SJCRH30 (cell line): ENCODE results near the gene BLOC1S3. TPM values are rescaled to one million over a fixed set of nuclear protein-coding genes. Genes with fewer than 3 reads are reported as not detected.

Experiments
- DNase-seq, 2 experiments: peaks; one replicate each; pipeline ENCODE4 v3.0.0-alpha.2; 2015 to 2020
- H3K27ac ChIP-seq: fragments of 250-450 bp; sonication (Bioruptor Pico); 2 replicates; pipeline ENCODE4 v1.5.1; 2020; ENCODE audit warnings: mild to moderate bottlenecking, moderate library complexity
- H3K27me3 ChIP-seq: fragments of 250-450 bp; sonication (Bioruptor Pico); 2 replicates; pipeline ENCODE4 v1.5.1; 2020; ENCODE audit warnings: mild to moderate bottlenecking, moderate library complexity
- H3K36me3 ChIP-seq: fragments of 250-450 bp; sonication (Bioruptor Pico); 2 replicates; pipeline ENCODE4 v1.5.1; 2020; ENCODE audit warnings: mild to moderate bottlenecking, moderate library complexity
- H3K4me1 ChIP-seq: fragments of 250-450 bp; sonication (Bioruptor Pico); 2 replicates; pipeline ENCODE4 v1.5.1; 2020; ENCODE audit warnings: mild to moderate bottlenecking, moderate library complexity
- H3K4me3 ChIP-seq: fragments of 250-450 bp; sonication (Bioruptor Pico); 2 replicates; pipeline ENCODE4 v1.5.1; 2020; ENCODE audit warnings: mild to moderate bottlenecking, moderate library complexity
- H3K9me3 ChIP-seq: fragments of 250-450 bp; sonication (Bioruptor Pico); replicated peaks from 2 replicates; pipeline ENCODE4 v1.5.1; 2020; ENCODE audit warnings: mild to moderate bottlenecking, moderate library complexity
- total RNA-seq: library from RNA; depleted of rRNA; stranded (reverse); fragments of >200 nt; shearing (Covaris generic); gene quantifications from 2 replicates; pipeline ENCODE4 v1.2.3, GENCODE V29; 2014

The BLOC1S3 gene
- total RNA-seq, 1 experiment from 2014 or later = 2.1 TPM

GRCh38 chr19:45164577-45165335 lies 13.8 kb upstream of the BLOC1S3 start:
- Histone ChIP-seq H3K4me3 (no peak overlapping the region), H3K9me3 (no peaks in the 10 kb centered on the region), H3K27me3 (peaks cover 19% of the 10 kb centered on the region), H3K27ac (no peak overlapping the region), H3K36me3 (no peaks in the 10 kb centered on the region), H3K4me1 (peaks cover 13% of the 10 kb centered on the region; the same call in 1 of the 2 replicates)
- DNase-seq = peak; percentile 81 to 85

- Histone ChIP-seq H3K36me3 (no peaks in the 10 kb centered on the region), H3K27me3 (peaks cover 6% of the 10 kb centered on the region; the same call in 1 of the 2 replicates), H3K27ac (no peak overlapping the region), H3K4me3 (no peak overlapping the region), H3K4me1 (peaks cover 13% of the 10 kb centered on the region; the same call in 1 of the 2 replicates), H3K9me3 (no peaks in the 10 kb centered on the region)
- peak; percentile 46 to 58 for DNase-seq
Measured at GRCh38 chr19:45166723-45167252, 11.8 kb upstream of the BLOC1S3 start.

- peaks cover 13% of the 10 kb centered on the region; the same call in 1 of the 2 replicates for H3K4me1 ChIP-seq
- H3K36me3 ChIP-seq = no peaks in the 10 kb centered on the region
- no peak for DNase-seq
- no peak overlapping the region for H3K4me3 ChIP-seq
- H3K27me3 ChIP-seq = no peaks in the 10 kb centered on the region
- no peak overlapping the region for H3K27ac ChIP-seq
- H3K9me3 ChIP-seq = no peaks in the 10 kb centered on the region
Measured at GRCh38 chr19:45168767-45169351, 9.7 kb upstream of the BLOC1S3 start.

DNA sequence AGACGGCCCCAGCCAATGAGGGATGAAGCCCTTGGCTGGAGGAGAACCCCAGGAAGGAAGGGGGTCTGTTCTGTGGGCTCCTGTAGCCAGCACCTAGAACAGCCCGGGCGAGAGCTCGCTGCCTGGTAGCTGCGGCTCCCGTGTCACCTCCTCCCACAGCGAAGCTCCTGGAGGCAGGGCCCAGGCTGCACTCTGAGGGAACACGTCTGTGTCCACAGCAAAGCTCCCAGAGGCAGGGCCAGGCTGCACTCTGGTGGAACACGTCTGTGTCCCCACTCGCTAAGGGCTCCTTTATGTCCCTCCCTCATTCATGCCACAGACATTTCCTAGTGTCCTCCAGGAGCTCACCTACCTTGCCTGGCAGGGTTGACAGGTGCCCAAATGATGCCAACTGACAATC lies 9.0 kb upstream of the BLOC1S3 start:
- H3K27me3 ChIP-seq = no peaks in the 10 kb centered on the region
- no peak overlapping the region for H3K27ac ChIP-seq
- H3K4me1 ChIP-seq = peaks cover 13% of the 10 kb centered on the region; the same call in 1 of the 2 replicates
- no peaks in the 10 kb centered on the region for H3K36me3 ChIP-seq
- no peak overlapping the region for H3K4me3 ChIP-seq
- H3K9me3 ChIP-seq = no peaks in the 10 kb centered on the region
- no peak for DNase-seq

- no peak overlapping the region for H3K4me3 ChIP-seq
- DNase-seq = no peak
- no peak overlapping the region for H3K27ac ChIP-seq
- no peaks in the 10 kb centered on the region for H3K27me3 ChIP-seq
- H3K36me3 ChIP-seq = no peaks in the 10 kb centered on the region
- H3K4me1 ChIP-seq = peaks cover 9% of the 10 kb centered on the region; the same call in 1 of the 2 replicates
- no peaks in the 10 kb centered on the region for H3K9me3 ChIP-seq
Measured at GRCh38 chr19:45170146-45171106, 8.2 kb upstream of the BLOC1S3 start.

DNA sequence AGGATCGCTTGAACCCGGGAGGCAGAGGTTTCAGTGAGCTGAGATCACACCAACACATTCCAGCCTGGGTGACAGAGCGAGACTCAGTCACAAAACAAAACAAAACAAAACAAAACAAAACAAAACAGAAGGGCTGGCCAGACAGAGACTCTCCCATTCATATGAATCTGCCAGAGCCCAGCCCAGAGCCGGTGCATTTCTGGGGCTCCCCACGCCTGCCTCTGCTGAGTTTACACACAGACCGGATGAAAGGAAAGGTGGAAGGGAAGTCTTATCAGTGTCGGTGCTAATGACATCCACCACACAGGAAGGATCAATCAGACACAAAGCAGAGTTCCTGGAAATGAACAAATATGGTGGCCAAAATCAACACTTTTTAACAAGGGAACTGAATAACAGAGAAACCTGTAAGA lies 7.4 kb upstream of the BLOC1S3 start:
- Histone ChIP-seq H3K4me1 (peaks cover 9% of the 10 kb centered on the region; the same call in 1 of the 2 replicates), H3K4me3 (no peak overlapping the region), H3K27me3 (no peaks in the 10 kb centered on the region), H3K36me3 (no peaks in the 10 kb centered on the region), H3K9me3 (no peaks in the 10 kb centered on the region), H3K27ac (no peak overlapping the region)
- DNase-seq = no peak

DNA sequence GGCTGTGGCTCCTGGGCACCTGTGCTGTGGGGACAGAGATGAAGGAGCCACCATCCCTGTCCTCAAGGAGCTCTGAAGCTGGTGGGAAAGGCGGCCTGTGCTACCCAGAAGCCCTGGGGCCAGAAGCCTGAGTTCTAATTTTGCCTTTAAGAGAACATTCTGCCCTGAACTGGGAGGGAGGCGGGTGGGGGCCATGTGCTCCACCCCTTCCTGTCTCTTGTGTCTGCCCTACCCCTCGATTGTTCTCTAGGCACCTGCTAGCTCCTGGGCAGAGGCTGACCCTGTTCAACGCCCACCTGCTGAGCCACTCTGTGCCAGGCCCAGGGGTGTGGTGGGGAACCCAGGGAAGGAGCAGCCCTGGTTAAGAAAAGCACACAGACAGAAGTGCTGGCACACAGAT lies 6.4 kb upstream of the BLOC1S3 start:
- Histone ChIP-seq H3K4me3 (no peak overlapping the region), H3K27me3 (no peaks in the 10 kb centered on the region), H3K27ac (no peak overlapping the region), H3K4me1 (peaks cover 2% of the 10 kb centered on the region; the same call in 1 of the 2 replicates), H3K9me3 (no peaks in the 10 kb centered on the region), H3K36me3 (no peaks in the 10 kb centered on the region)
- no peak for DNase-seq

DNA sequence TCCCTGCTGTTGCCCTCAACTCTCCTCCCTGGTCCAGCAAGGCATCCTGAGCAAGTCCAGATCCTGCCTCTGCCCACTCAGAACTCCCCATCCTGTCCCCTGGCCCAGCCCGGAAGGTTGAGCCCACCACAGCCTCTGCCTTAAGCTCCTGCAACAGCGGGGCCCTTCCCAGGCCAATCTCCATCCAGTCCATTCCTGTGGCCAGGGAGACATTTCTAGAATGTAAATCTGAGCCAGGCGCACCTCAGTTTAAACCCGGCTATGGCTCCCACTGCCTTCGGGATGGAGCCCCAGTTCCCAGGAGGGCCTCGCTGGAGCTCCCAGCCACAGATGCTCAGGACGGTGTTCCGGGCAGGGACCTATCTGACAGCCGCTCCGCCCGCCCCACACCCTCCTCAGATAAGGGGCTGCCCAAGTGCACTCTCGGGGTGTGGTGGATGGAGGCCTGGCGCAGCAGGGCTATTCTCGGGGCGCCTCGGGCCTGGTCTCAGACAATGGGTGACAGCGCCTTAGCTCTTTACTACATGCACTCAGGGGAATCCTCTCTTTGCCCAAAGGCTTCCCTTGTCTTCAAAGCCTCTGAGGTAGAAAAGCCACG lies 5.9 kb upstream of the BLOC1S3 start:
- H3K4me1 ChIP-seq = no peaks in the 10 kb centered on the region
- H3K9me3 ChIP-seq = no peaks in the 10 kb centered on the region
- no peak overlapping the region for H3K27ac ChIP-seq
- no peak for DNase-seq
- H3K36me3 ChIP-seq = no peaks in the 10 kb centered on the region
- H3K4me3 ChIP-seq = no peak overlapping the region
- H3K27me3 ChIP-seq = no peaks in the 10 kb centered on the region

GRCh38 chr19:45173816-45174215 lies 4.8 kb upstream of the BLOC1S3 start:
- no peak overlapping the region for H3K4me3 ChIP-seq
- H3K27ac ChIP-seq = no peak overlapping the region
- H3K4me1 ChIP-seq = no peaks in the 10 kb centered on the region
- H3K36me3 ChIP-seq = no peaks in the 10 kb centered on the region
- no peaks in the 10 kb centered on the region for H3K9me3 ChIP-seq
- peak; percentile 55 to 70 for DNase-seq
- no peaks in the 10 kb centered on the region for H3K27me3 ChIP-seq

DNA sequence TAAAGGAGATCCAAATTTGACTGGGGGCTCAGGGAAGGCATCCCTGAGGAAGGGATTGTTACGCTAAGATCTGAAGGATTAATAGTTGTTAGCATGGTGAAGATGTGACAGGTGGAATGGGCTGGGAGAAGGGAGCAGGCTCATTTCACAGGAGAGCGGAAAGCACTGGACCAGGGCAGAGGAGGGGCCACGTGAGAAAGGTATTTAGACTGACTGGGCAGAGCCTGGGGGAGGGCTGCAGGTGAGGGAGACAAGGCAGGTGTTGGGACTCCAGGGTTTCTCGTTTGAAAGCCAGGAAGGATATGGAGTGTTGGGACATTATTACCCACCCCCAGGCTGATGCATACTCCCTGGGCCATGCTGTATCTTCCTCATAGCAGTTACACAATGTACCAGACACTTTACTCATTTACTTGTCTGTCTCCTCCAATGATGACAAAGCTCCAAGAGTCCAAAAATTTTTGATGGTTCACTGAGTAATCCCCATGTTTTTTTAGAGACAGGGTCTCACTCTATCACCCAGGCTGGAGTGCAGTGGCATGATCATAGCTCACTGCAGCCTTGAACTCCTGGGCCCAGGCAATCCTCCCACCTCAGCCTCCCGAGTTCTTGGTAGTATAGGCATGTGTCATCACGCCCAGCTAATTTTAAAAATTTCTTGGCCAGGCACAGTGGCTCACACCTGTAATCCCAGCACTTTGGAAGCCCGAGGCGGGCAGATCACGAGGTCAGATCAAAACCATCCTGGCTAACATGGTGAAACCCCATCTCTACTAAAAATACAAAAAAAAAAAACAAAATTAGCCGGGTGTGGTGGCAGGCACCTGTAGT lies 2.9 kb upstream of the BLOC1S3 start:
- Histone ChIP-seq H3K36me3 (no peaks in the 10 kb centered on the region), H3K27me3 (no peaks in the 10 kb centered on the region), H3K27ac (no peak overlapping the region), H3K4me1 (no peaks in the 10 kb centered on the region), H3K4me3 (no peak overlapping the region), H3K9me3 (no peaks in the 10 kb centered on the region)
- DNase-seq = no peak

DNA sequence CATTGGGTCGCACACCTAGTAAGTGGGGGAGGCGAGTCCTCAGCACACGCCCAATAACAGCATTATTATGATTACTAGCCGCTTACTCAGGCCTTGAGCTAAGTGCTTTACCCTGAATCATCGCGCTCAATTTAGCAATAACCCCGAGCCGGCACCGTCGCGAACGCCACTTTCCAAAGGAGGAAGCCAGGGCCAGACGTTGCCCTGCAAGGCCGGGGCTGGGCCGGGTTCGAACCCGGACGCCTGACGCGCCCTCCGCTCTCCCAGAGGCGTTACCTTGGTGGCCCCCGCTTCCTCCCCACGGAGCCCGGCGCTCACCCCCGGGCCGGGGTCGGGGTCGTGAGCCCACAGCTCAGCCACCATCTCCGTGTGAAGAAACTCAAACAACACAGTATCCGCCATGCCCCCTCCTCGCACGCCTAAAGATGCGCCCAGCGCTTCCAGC lies 745 bp upstream of the BLOC1S3 start, which contains the start of gene TRAPPC6A:
TSS of gene TRAPPC6A (minus strand) at position 421 of the 445 bp plus-strand sequence. CDS start at position 402, 19 bp downstream.
- Histone ChIP-seq H3K4me1 (no peaks in the 10 kb centered on the region), H3K36me3 (no peaks in the 10 kb centered on the region), H3K9me3 (no peaks in the 10 kb centered on the region), H3K4me3 (peak within 1 kb of the TSS; percentile 77), H3K27me3 (no peaks in the 10 kb centered on the region), H3K27ac (peak within 1 kb of the TSS; percentile 37)
- DNase-seq = peak in 1 of 2 experiments; percentile 36

DNA sequence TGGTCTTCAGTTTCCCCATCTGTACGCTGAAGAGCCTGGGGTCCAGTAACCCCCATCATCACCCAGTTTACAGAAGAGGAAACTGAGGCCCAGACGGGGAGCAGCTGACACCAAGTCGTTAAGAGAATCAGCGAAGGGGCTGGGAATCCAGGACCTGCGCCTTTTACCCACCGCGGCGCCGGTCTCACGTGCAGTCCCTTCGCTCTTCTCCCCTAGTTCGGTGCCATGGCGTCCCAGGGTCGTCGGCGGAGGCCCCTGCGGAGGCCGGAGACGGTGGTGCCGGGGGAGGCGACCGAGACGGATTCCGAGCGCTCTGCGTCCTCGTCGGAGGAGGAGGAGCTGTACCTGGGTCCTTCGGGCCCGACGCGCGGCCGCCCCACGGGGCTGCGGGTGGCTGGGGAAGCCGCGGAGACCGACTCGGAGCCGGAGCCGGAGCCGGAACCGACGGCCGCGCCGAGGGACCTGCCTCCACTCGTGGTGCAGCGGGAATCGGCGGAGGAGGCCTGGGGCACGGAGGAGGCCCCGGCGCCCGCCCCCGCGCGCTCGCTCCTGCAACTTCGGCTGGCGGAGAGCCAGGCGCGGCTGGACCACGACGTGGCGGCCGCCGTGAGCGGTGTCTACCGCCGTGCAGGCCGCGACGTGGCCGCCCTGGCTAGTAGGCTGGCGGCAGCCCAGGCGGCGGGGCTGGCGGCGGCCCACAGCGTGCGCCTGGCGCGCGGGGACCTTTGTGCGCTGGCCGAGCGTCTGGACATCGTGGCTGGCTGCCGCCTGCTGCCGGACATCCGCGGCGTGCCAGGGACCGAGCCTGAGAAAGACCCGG lies 698 bp downstream of the BLOC1S3 start:
- Histone ChIP-seq H3K9me3 (no peaks in the 10 kb centered on the region), H3K36me3 (no peaks in the 10 kb centered on the region), H3K27ac (peak overlapping the region; percentile 12), H3K4me1 (no peaks in the 10 kb centered on the region), H3K27me3 (no peaks in the 10 kb centered on the region), H3K4me3 (peak overlapping the region; percentile 77)
- DNase-seq = no peak
